ENCODE results near the gene VPS4A. TPM values are rescaled to one million over a fixed set of nuclear protein-coding genes. Genes with fewer than 3 reads are reported as not detected.
A peak's percentile ranks its signal among the peaks of the same experiment; 100 is the strongest.

The VPS4A gene
- polyA plus RNA-seq, 1 of the 3 experiments (the other 2 are of a cell fraction), result 20.8 TPM

DNA sequence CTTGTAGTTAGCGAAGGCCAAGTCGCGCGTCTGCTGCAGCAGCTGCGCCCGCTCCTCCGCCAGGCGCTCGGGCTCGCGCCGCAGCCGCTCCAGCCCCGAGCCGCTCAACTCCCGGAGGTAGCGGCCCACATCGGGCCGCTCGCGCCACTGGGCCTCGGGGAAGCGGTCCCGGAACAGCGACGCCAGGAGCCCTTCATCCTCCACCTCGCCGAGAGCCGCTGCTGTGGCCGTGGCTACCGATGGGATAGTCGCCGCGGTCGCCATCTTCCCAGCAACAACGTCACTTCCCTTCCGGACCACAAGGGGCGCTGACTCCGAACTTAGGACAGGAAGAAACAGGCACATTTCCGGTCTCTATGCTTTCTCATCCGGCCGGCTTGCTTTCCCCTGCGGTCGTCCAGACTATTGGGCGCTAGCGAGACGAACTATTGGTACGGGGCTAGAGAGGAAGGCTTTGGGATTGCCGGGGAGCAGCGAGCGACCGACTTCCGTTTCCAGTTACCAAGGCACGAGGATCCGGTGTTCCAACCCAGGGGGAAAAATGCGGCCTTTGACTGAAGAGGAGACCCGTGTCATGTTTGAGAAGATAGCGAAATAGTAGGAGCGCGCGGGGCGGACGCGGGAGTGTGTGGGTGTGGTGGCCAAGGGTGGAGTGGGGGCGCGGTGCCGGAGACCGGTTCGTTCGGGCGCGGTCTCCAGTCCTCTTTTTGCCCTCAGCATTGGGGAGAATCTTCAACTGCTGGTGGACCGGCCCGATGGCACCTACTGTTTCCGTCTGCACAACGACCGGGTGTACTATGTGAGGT, 28.3 kb downstream of the VPS4A start, which contains the start of the genes COG8 and NIP7:
COG8 (minus strand) TSS at position 276 of the 806 bp plus-strand sequence; CDS start at position 264, 12 bp downstream.
NIP7 (plus strand) TSS at position 484 of the 806 bp plus-strand sequence; CDS start at position 542, 58 bp downstream.
- H3K9ac ChIP-seq, result peak within 1 kb of the TSS; percentile 89
- no peaks in the 10 kb centered on the region for H3K27me3 ChIP-seq (ENCODE audit: insufficient read depth)
- peaks cover 40 to 49% of the 10 kb centered on the region in 2 experiments for H3K36me3 ChIP-seq (replicated peaks in 1 of 2; ENCODE audit: control insufficient read depth in 1 of 2, insufficient read depth in 2 of 2, low read length in 1 of 2)
- peak within 1 kb of the TSS; percentile 76 to 99 for H3K4me3 ChIP-seq (ENCODE audit: low read depth in 2 of 2, low read length in 1 of 2)
- H3K9me2 ChIP-seq, result no peaks in the 10 kb centered on the region
- peak; percentile 96 for DNase-seq
- H3K9me3 ChIP-seq, result no peaks in the 10 kb centered on the region
- ChIA-PET CTCF (interaction anchor here (0.8 to 1.7 kb wide), 8 partner anchors 11 to 150 kb away, joined by 3 to 21 read pairs (median 3); partner anchors contain the start of genes PDF and TMED6), POLR2A (interaction anchor here (1.1 to 3.3 kb wide), 3 partner anchors 10 to 15 kb away, joined by 3 to 24 read pairs (median 4); partner anchors contain the start of gene PDF)
- peaks cover 15 to 20% of the 10 kb centered on the region in 2 experiments; a peak in 3 of 4 replicates for H3K4me1 ChIP-seq (ENCODE audit: control insufficient read depth in 1 of 2, insufficient read depth in 2 of 2, low read depth in 1 of 2, low read length in 1 of 2)
- 2% methylated on average over 24 of the region's 77 CpGs for WGBS (ENCODE audit: low lambda C conversion rate)
- H4K20me1 ChIP-seq (ENCODE audit: insufficient read depth), result no peaks in the 10 kb centered on the region
- peak within 1 kb of the TSS; percentile 92 for H2AFZ ChIP-seq (ENCODE audit: low read depth)
- H3K79me2 ChIP-seq (ENCODE audit: insufficient read depth), result peaks cover 81% of the 10 kb centered on the region
- peaks cover 7% of the 10 kb centered on the region for H3F3A ChIP-seq (replicated peaks; ENCODE audit: insufficient read depth)
- peak within 1 kb of the TSS; percentile 99 for H3K4me2 ChIP-seq
- peak within 1 kb of the TSS; percentile 85 to 89 for H3K27ac ChIP-seq (ENCODE audit: low read depth in 2 of 2, low read length in 1 of 2)
- TF ChIP-seq, protein P1, sequence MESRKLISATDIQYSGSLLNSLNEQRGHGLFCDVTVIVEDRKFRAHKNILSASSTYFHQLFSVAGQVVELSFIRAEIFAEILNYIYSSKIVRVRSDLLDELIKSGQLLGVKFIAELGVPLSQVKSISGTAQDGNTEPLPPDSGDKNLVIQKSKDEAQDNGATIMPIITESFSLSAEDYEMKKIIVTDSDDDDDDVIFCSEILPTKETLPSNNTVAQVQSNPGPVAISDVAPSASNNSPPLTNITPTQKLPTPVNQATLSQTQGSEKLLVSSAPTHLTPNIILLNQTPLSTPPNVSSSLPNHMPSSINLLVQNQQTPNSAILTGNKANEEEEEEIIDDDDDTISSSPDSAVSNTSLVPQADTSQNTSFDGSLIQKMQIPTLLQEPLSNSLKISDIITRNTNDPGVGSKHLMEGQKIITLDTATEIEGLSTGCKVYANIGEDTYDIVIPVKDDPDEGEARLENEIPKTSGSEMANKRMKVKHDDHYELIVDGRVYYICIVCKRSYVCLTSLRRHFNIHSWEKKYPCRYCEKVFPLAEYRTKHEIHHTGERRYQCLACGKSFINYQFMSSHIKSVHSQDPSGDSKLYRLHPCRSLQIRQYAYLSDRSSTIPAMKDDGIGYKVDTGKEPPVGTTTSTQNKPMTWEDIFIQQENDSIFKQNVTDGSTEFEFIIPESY (IDR thresholded peaks at IDR 0.05; ENCODE audit: borderline replicate concordance, low read depth), result peak; percentile 63
- TF ChIP-seq SMC3 (IDR thresholded peaks at IDR 0.05; ENCODE audit: low read depth, low read length) (no peak), EP300 (IDR thresholded peaks at IDR 0.05; ENCODE audit: borderline replicate concordance in 1 of 2, low read depth in 1 of 2, low read length in 1 of 2) (no peak), ELF1 (IDR thresholded peaks at IDR 0.05) (peak; percentile 81), TCF12 (IDR thresholded peaks at IDR 0.05) (no peak), FOXJ3 (CRISPR knock-in tag; IDR thresholded peaks at IDR 0.05) (0 out of 2 replicates have a peak, but pooled peaks have one; percentile 11), TAF1 (IDR thresholded peaks at IDR 0.05; ENCODE audit: borderline replicate concordance, low read depth, low read length) (peak; percentile 92), POLR2AphosphoS5 (IDR thresholded peaks at IDR 0.05; ENCODE audit: low read depth, low read length) (peak; percentile 92), SIN3A (IDR thresholded peaks at IDR 0.05; ENCODE audit: borderline replicate concordance, low read depth, low read length) (peak; percentile 85; the same call in 1 of the 2 replicates), GABPA (IDR thresholded peaks at IDR 0.05; ENCODE audit: low read depth) (peak; percentile 98), JUND (IDR thresholded peaks at IDR 0.05) (peak; percentile 11; the same call in 1 of the 2 replicates), CHD2 (IDR thresholded peaks at IDR 0.05; ENCODE audit: low read length, partially characterized antibody) (peak; percentile 31), RFX5 (IDR thresholded peaks at IDR 0.05; ENCODE audit: low read length) (peak; percentile 69), FOSL2 (IDR thresholded peaks at IDR 0.05; ENCODE audit: borderline replicate concordance, low read depth) (no peak), YY1 (IDR thresholded peaks at IDR 0.05; ENCODE audit: low read depth) (peak; percentile 95), EZH2phosphoT487 (IDR thresholded peaks at IDR 0.05; ENCODE audit: borderline replicate concordance, low read depth) (no peak), TEAD4 (IDR thresholded peaks at IDR 0.05; ENCODE audit: borderline replicate concordance, insufficient read depth) (no peak)
- TF ChIP-seq, protein P2, sequence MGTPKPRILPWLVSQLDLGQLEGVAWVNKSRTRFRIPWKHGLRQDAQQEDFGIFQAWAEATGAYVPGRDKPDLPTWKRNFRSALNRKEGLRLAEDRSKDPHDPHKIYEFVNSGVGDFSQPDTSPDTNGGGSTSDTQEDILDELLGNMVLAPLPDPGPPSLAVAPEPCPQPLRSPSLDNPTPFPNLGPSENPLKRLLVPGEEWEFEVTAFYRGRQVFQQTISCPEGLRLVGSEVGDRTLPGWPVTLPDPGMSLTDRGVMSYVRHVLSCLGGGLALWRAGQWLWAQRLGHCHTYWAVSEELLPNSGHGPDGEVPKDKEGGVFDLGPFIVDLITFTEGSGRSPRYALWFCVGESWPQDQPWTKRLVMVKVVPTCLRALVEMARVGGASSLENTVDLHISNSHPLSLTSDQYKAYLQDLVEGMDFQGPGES (IDR thresholded peaks at IDR 0.05; ENCODE audit: low read depth, low read length), result no peak
- TF ChIP-seq, protein P3, sequence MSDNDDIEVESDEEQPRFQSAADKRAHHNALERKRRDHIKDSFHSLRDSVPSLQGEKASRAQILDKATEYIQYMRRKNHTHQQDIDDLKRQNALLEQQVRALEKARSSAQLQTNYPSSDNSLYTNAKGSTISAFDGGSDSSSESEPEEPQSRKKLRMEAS (IDR thresholded peaks at IDR 0.05; ENCODE audit: low read depth), result peak; percentile 98
- TF ChIP-seq, protein P4, sequence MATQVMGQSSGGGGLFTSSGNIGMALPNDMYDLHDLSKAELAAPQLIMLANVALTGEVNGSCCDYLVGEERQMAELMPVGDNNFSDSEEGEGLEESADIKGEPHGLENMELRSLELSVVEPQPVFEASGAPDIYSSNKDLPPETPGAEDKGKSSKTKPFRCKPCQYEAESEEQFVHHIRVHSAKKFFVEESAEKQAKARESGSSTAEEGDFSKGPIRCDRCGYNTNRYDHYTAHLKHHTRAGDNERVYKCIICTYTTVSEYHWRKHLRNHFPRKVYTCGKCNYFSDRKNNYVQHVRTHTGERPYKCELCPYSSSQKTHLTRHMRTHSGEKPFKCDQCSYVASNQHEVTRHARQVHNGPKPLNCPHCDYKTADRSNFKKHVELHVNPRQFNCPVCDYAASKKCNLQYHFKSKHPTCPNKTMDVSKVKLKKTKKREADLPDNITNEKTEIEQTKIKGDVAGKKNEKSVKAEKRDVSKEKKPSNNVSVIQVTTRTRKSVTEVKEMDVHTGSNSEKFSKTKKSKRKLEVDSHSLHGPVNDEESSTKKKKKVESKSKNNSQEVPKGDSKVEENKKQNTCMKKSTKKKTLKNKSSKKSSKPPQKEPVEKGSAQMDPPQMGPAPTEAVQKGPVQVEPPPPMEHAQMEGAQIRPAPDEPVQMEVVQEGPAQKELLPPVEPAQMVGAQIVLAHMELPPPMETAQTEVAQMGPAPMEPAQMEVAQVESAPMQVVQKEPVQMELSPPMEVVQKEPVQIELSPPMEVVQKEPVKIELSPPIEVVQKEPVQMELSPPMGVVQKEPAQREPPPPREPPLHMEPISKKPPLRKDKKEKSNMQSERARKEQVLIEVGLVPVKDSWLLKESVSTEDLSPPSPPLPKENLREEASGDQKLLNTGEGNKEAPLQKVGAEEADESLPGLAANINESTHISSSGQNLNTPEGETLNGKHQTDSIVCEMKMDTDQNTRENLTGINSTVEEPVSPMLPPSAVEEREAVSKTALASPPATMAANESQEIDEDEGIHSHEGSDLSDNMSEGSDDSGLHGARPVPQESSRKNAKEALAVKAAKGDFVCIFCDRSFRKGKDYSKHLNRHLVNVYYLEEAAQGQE (IDR thresholded peaks at IDR 0.05; ENCODE audit: low read depth, low read length), result 0 out of 2 replicates have a peak, but pooled peaks have one; percentile 35
- TF ChIP-seq, protein P5, sequence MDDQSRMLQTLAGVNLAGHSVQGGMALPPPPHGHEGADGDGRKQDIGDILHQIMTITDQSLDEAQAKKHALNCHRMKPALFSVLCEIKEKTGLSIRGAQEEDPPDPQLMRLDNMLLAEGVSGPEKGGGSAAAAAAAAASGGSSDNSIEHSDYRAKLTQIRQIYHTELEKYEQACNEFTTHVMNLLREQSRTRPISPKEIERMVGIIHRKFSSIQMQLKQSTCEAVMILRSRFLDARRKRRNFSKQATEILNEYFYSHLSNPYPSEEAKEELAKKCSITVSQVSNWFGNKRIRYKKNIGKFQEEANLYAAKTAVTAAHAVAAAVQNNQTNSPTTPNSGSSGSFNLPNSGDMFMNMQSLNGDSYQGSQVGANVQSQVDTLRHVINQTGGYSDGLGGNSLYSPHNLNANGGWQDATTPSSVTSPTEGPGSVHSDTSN (IDR thresholded peaks at IDR 0.05), result no peak
- TF ChIP-seq, protein P6, sequence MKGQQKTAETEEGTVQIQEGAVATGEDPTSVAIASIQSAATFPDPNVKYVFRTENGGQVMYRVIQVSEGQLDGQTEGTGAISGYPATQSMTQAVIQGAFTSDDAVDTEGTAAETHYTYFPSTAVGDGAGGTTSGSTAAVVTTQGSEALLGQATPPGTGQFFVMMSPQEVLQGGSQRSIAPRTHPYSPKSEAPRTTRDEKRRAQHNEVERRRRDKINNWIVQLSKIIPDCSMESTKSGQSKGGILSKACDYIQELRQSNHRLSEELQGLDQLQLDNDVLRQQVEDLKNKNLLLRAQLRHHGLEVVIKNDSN (IDR thresholded peaks at IDR 0.05; ENCODE audit: borderline replicate concordance, low read depth), result peak; percentile 57; the same call in 1 of the 2 replicates
